ENCODE results near the gene C2CD4D.

GRCh38 chr1:151832318-151832980 is 7.2 kb downstream of the C2CD4D start:
- TF ChIP-seq POLR2A (IDR thresholded peaks at IDR 0.05) = no peak
- no peak for TF ChIP-seq CTCF (IDR thresholded peaks at IDR 0.05)
- no peak for TF ChIP-seq EP300 (IDR thresholded peaks at IDR 0.05)
- no peak for TF ChIP-seq POLR2AphosphoS5 (IDR thresholded peaks at IDR 0.05)

All from sigmoid colon (tissue), 4 donors.